GM21619 (cell line): ENCODE data around the gene UNC13A.
"Not testable (repeated sequence)": the region's sequence is repeated elsewhere in the genome, so short reads cannot be mapped to it uniquely, and the experiment has no call there.

Source experiments
- ATAC-seq: cut with Tn5 transposase; IDR thresholded peaks from one replicate; pipeline ENCODE4 v1.9.1; 2021; ENCODE audit not compliant: unreplicated experiment

Gene UNC13A

DNA sequence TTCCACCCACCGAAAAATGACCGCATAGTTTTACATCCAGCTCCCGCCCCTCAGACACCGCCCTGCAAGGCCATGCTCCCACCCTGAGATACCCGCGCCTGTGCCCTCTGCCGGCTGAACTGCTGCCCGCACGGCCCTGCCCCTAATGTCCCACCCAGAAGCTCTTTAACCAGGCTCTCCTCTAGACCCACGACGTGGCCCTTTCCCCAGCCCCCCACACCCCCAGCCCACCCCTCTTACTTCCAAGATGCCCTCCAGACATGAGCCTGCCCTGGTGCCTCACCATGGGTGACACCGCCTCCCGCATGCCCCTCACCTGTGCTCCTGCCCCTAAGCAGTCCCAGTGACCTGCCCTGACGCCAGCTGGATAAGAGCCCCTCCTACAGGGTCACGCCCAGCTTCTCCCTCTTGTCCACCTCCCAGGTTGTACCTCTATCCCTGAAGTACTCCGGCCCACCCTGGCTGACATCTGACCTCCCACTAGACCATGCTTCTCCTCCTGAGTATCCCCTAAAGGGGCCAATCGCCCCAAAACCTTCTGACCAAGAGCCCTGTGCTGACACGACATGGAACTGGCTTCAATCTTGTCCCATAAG lies 81.5 kb downstream of the UNC13A start:
- ATAC-seq = no peak

DNA sequence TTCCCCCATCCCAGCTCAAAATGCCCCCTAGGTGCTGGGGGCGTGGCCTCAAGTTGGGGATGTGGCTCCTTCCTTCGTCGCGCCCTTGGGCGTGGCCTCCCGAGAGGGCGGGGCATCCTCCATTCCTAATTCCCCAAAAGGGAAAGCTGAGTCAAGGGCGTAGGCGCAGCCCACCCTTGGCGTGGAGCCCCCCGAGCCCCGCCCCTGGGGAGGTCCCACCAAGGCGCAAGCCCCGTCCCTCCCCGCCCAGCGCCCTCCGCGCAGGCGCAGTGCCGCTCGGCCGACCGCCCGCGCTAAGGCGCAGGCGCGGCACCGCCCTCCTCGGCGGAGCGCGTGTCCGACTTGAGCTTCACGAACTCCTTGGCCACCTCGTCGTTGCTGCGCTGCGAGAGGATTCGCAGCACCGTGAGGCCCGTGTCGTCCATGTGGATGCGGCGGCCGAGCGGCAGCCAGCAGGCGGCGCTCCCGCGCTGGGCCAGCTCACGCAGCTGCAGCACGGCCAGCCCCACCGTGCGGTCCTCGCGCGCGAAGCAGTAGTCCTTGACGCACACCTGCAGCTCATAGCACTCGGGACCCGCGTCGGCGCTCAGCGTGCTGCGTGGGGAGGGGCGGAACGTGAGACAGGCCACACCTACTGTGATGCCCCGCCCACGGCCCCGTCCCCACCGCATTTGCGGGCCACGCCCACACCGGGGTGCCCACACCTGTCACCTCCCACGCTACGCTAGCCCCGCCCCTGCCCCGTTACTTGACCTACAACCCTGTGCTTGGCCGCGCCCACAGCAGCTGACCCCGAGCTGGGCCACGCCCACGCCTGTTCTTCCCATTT lies 82.2 kb downstream of the UNC13A start:
- ATAC-seq = peak; percentile 67

DNA sequence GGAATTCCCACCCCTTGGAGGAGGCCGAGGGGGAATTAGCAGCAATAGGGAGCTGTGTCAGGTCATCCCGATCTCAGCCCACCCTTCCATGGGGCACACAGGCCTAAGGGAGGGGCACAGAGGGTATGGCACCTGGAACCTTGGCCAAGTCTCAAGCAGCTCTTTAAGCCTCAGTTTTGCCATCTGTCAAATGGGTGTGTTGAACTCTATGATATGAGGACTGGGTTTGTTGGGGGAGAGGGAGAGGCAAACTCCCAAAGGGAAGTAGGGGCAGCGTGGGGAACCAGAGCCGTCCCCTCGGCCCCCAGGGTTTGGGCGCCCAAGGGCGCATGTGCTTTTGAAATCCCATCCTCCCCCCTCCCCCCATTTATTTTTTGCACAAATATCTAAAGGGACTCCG lies 83.0 kb downstream of the UNC13A start:
- ATAC-seq = no peak

DNA sequence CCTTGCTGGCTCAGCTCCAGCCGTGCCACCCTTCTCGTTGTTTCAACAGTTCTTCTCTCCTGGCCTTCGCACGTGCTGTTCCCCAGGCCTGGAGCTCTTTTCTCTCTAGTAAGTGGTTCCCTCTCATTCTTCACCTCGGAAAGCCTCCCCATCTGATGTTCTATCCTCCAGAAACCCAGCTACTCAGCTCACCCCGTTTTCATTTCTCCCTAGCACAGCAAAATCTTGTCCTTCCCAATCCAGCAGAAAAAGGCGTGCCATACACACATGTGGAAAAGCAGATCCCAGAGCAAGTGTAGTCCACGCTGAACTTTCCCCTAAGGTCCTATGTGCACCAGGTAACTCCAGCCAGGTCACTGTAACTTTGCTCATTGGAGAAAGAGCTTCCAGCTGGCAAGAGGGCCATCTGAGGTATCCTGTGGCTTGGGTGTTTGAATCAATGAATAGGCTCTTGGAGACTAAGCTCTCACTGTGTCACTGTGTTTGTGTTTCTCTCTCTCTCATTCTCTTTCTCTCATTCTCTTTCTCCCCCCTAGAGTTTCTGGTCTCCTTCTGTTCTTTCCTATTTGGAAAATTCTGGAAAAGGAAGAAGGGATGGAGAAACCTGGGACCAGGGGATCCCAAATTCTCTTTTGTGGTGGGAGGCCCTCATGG lies 83.7 kb downstream of the UNC13A start:
- no peak for ATAC-seq

DNA sequence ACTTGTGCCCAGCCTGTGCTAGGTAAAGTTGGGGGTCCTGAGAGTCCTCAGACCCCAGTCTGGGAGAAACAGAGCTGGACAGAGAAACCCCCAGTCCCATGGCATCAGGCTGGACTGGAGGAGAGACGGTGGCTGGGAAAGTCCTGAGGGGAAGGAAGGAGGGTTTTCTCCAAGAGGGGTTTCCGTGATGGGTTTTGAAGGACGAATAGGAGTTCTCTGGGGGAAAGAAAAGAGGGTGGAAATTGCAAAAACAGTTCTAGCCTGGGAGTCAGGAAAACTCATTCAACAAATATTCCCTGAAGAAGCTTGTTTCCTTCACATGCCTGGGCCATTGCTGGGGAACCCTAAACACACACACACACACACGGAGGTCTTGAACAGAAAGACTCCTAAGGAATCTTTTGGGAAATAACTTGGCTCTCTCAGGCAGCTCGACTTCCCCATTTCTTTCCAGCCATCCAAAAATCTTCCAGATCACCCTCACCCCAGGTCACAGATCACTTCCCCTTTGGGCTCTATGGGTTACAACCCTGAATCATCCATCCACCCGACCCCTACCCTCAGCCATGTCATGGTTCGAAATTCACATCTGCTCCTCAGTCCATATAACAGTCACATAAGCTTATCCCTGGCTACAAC lies 85.2 kb downstream of the UNC13A start:
- no peak for ATAC-seq

DNA sequence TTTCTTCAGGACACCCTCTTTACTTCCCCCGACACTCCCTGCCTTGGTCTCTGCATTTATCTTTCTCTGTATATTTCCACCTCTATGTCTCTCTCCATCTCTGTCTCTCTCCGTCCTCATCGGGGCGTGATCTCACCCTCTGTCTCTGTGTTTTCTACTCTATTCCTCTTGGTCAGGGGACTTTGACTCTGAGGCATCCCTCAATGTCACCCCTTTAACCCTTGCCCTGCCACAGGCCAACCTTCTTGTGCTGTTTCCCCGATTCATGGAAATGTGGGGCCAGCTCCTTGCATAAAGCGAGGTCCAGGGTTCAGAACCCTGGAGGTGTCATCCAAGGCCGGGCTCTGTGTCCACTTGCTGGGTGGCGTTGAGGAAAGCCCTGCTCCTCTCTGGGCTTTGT lies 85.9 kb downstream of the UNC13A start:
- no peak for ATAC-seq

DNA sequence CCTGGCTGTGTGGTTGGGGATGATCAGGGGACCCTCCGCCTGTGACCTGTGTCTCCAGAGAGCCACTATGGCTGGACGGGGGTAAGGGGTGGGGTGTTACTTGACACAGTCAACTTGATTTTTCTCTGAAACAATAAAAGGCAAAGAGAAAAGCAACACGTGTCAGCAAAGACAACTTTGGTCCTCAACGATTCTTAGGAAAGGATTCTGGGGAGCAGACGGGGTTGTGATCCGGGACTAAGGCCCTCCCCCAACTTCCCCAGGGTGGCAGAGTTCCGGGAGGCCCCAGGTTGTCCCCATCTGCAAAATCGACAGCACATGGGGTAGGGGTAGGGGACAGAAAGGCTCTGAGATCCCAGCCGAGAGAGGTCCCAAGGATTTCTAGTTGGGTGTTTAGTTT lies 86.5 kb downstream of the UNC13A start:
- no peak for ATAC-seq

DNA sequence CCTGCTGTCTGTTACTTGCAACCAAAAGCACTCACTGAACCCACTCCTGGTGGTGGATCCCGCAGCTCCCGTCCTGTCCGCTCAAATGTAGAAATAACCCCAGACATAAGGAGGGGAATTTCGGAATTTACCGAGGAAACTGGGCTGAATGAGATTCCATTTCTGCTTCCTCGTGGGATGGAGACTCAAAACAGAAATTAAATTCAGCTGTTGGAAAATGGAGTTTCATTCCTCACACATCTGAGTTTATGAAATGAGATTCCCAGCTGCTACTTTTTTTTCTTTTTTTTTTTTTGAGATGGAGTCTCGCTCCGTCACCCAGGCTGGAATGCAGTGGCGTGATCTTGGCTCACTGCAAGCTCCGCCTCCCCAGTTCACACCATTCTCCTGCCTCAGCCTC lies 88.4 kb downstream of the UNC13A start:
- no peak for ATAC-seq

DNA sequence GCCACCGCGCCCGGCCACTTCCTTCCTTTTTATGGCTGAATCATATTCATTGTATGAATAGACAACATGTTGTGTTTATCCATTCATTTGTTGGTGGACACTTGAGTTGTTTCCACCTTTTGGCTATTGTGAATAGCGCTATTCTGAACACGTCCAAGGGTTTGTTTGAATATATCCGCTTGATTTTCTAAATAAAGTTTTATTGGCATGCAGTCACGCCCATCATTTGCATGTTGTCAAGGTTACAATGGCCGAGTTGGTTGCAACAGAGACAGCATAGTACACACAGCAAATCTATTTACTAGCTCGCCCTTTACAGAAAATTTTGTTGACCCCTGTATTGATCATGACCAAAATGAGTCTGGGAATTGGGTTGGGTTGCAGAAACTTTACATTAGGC lies 89.2 kb downstream of the UNC13A start:
- no peak for ATAC-seq

DNA sequence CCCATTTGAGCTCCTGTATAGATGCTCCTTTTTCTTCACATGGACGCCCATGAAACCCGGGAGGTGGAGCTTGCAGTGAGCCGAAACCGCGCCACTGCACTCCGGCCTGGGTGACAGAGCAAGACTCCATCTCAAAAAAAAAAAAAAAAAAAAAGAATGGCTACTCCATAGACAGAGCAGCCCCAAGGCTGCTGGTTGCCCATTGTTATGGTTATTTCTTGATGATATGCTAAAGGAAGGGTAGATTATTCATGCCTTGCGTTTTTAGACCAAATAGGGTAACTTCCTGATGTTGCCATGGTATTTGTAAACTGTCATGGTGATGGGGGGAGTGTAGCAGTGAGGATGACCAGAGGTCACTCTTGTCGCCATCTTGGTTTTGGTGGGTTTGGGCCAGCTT lies 90.1 kb downstream of the UNC13A start:
- not testable (repeated sequence) for ATAC-seq

DNA sequence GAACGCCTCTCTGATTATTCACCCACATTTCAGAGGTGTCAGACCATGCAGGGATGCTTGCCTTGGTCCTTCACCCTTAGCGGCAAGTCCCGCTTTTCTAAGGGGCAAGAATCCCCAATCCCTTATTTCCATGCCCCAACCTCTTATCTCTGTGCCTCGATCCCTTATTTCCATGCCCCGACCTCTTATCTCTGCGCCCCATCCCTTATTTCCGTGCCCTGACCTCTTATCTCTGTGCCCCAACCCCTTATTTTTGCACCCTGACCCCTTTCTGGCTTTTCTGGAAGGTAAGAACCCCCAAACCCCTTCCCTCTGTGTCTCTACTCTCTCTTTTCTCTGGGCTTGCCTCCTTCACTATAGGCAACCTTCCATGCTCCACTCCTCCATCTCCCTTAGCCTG lies 93.9 kb downstream of the UNC13A start:
- ATAC-seq = not testable (repeated sequence)

DNA sequence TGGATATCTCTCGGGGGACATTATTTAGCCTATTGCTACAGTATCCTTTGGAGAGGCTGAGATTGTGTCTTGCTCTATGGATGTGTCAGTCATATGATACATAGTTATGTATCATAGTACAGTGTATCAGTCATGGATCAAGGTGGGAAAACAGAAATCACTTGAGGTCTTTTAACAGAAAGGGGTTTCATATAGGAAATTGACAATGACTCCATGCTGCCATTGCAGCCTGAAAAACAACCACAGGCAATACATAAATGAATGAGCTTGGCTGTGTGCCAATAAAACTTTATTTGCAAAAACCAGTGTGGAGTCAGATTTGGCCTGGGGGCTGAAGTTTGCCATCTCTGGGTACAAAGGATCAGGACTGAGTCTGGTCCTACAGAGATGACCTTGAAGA lies 97.3 kb downstream of the UNC13A start:
- no peak for ATAC-seq

DNA sequence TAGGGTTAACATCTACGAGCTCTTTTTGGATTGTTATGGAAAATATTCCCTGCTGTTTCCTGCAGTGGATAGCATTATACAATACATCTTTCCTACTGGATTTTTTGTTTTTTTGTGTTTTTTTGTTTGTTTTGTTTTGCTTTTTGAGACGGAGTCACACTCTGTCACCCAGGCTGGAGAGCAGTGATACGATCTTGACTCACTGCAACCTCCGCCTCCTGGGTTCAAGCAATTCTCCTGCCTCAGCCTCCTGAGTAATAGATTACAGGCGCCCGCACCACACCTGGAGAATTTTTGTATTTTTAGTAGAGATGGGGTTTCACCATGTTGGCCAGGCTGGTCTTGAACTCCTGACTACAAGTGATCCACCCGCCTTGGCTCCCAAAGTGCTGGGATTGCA lies 102.8 kb downstream of the UNC13A start:
- not testable (repeated sequence) for ATAC-seq

DNA sequence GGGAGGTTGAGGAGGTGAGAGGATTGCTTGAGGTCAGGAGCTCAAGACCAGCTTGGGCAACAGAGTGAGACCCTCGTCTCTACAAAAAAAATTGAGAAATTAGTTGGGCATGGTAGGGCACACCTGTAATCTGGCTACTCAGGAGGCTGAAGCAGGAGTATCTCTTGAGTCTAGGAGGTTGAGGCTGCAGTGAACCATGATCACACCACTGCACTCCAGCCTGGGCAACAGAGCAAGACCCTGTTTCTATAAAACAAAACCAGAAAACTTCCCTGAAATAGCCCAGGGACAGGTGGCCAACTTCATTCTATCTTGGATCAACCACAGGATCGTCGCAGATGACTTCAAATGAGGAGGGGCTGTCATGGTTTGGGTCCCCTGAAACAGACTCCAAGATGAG lies 104.0 kb downstream of the UNC13A start:
- no peak for ATAC-seq

DNA sequence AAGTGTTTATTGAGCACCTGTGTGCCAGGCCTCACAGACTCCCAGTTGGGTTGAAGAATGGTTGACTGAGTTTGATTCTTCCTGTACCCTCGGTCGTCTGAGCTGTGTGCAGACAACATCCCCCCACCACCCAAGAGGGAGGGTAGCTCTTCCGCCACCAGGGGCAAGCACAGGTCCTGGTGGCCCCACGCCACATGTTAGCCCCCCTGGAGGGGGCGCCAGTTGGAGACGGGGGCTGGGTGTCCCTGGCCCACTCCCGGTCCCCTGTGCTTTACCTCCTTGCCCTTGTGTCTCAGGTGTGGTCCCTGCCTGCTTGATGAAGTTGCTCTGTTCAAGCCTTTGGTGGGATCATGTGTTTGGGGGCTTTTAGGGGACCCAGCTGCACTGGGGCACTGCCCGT lies 105.5 kb downstream of the UNC13A start:
- no peak for ATAC-seq

DNA sequence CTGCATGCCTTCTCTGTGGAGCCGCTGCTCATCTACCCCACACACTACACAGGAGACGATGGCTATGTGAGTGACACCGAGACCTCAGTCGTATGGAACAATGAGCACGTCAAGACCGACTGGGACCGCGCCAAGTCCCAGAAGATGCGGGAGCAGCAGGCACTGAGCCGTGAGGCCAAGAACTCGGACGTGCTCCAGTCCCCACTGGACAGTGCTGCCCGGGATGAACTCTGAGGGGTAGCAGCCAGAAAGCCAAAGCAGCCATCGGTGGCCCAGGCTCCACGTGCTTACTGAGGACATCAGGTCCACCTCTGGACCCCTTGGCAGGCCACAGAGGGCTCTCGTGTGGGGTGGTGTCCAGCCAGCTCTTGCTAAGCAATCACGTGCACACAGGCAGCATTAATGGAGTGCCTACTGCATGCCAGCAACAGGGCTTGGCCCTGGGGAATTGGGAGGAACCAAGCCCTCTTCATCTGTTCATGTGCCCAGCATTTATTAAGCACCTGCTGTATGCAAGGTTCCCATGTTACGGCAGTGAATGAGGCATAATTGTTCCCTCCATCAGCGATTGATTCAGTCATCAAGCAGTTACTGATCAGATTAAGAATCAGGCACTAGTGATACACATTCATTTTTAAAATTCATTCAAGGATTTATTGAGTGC lies 106.8 kb downstream of the UNC13A start:
- ATAC-seq = no peak

DNA sequence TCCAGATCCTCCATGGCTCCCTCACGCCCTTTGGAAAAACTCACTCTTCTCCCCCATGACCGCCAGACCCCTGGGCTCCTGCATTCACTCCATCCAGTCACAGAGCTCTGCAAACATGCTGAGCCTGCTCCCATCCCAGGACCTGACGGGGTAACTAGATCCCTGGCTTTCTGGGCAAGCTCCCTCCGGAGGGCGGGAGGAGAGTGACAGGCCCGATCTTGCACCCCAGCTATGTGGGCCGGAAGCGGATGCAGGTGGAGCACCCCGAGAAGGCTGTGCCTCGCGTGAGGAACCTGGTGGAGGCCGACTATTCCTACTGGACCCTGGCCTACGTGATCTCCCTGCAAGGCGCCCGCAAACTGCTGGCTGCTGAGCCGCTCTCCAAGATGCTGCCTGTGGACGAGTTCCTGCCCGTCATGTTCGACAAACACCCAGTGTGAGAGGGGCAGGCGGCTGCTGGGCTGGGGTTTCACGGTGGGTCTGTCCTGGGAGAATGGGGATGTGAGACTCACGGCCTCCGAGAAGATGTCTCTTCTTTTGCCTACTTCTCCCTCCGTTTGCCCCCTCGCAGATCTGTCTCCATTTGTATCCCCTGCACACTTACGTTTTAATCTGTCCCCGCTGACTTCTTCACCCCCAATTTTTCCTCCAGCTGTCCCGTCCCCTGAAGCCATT lies 107.5 kb downstream of the UNC13A start:
- ATAC-seq = no peak

DNA sequence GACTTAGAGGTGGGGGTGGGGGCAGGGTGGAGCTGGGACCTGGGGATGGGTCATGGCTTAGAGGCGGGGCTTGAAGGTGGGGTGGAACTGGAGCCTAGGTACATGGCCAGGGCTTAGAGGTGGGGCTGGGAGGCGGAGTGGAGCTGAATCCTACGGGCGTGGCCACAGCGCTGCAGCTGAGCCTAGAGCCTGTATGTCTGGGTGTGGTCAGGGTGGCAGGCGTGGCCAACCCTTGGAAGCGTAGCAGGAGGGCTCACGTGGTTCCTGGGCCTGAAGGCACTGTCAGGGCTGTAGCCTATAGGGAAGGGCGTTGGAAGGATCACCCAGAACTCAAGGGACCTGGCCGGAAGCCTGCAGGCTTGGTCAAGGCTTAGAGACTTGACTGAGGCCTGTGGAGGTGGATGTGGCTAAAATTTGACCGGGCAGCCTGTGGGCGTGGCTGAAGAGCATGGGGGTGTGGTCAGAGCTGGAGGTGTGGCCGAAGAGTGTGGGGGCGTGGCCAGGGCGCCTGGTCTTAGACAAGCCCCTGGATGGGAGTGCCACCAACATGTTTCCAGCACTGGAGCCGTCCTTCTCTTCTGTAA lies 108.4 kb downstream of the UNC13A start:
- ATAC-seq = peak; percentile 56

DNA sequence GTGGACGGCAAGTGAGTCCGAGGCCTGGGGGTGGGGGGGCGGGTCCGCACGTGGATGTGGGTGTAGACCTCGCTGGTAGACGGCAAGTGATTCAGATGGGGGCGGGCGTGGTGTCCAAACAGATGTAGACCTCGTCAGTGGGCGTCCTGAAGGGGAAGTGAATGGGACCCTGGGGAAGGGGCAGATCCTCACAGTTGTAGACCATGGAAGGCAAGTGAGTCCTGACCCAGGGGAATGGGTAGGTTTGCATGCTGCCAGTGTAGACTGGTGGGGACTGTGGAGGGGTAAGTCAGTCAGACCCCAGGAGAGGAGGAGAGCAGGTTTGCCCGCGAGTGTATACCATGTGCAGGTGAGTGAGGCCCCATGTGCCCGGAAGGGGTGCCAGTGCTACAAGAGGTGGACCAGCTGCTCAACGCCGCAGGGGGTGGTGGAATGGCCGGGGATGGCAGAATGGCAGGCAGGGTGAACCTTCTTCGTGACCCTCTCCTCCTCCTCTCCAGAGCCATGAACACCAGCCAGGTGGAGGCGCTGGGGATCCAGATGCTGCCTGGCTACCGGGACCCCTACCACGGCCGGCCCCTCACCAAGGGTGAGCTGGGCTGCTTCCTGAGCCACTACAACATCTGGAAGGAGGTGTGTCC lies 110.6 kb downstream of the UNC13A start:
- no peak for ATAC-seq
